HG03558 (cell line): ENCODE results near the gene OCA2.

Source experiments
- ATAC-seq: cut with Tn5 transposase; IDR thresholded peaks from one replicate; pipeline ENCODE4 v1.9.1; 2021; ENCODE audit warnings: moderate number of reproducible peaks; ENCODE audit not compliant: unreplicated experiment; ENCODE audit errors: extremely low read depth

OCA2 gene

GRCh38 chr15:27835233-27835939 lies 263.7 kb downstream of the OCA2 start:
- ATAC-seq: no peak

GRCh38 chr15:27834684-27835083 lies 264.4 kb downstream of the OCA2 start:
- ATAC-seq: no peak

- ATAC-seq: no peak
Observed at GRCh38 chr15:27833974-27834373, 265.1 kb downstream of the OCA2 start.

GRCh38 chr15:27833178-27833577 lies 265.9 kb downstream of the OCA2 start:
- ATAC-seq: no peak

GRCh38 chr15:27832237-27832596 lies 266.9 kb downstream of the OCA2 start:
- no peak for ATAC-seq

GRCh38 chr15:27831384-27832236 lies 267.5 kb downstream of the OCA2 start:
- ATAC-seq: no peak

- no peak for ATAC-seq
Observed at GRCh38 chr15:27828746-27829145, 270.4 kb downstream of the OCA2 start.

GRCh38 chr15:27826902-27827714 lies 272.0 kb downstream of the OCA2 start:
- no peak for ATAC-seq

GRCh38 chr15:27826411-27826810 lies 272.7 kb downstream of the OCA2 start:
- no peak for ATAC-seq

GRCh38 chr15:27824841-27825422 lies 274.2 kb downstream of the OCA2 start:
- ATAC-seq: no peak

GRCh38 chr15:27821273-27821672 lies 277.8 kb downstream of the OCA2 start:
- ATAC-seq: no peak

- no peak for ATAC-seq
Observed at GRCh38 chr15:27820722-27821121, 278.4 kb downstream of the OCA2 start.

- ATAC-seq: no peak
Observed at GRCh38 chr15:27820232-27820631, 278.9 kb downstream of the OCA2 start.

GRCh38 chr15:27817258-27817657 lies 281.9 kb downstream of the OCA2 start:
- ATAC-seq: no peak

- ATAC-seq: no peak
Observed at GRCh38 chr15:27816790-27817189, 282.3 kb downstream of the OCA2 start.

- ATAC-seq: no peak
Observed at GRCh38 chr15:27815035-27815434, 284.1 kb downstream of the OCA2 start.

GRCh38 chr15:27813139-27813538 lies 286.0 kb downstream of the OCA2 start:
- no peak for ATAC-seq

GRCh38 chr15:27808182-27808581 lies 290.9 kb downstream of the OCA2 start:
- ATAC-seq: no peak

GRCh38 chr15:27807335-27807734 lies 291.8 kb downstream of the OCA2 start:
- no peak for ATAC-seq

- ATAC-seq: no peak
Observed at GRCh38 chr15:27806396-27806795, 292.7 kb downstream of the OCA2 start.
